Panc1 (cell line): ENCODE data around the gene RAB23.

Source experiments
- CTCF ChIP-seq: fragments of 450-650 bp; IDR thresholded peaks from 2 replicates; pipeline ENCODE4 v1.5.1; 2017; ENCODE audit warnings: mild to moderate bottlenecking
- POLR2AphosphoS5 ChIP-seq: IDR thresholded peaks from 2 replicates; pipeline ENCODE4 v1.6.1; 2012; ENCODE audit warnings: mild to moderate bottlenecking, low read depth, low read length, moderate library complexity

- no peak for TF ChIP-seq POLR2AphosphoS5
- TF ChIP-seq CTCF: peak; percentile 19; the same call in 1 of the 2 replicates
These were observed 5.6 kb downstream of the RAB23 start for GRCh38 chr6:57216235-57217101.
